NCI-H2107 treated with DMSO at 0.1 percent for 48 hours (cell line): ENCODE measurements around the gene TST.
A peak's percentile ranks its signal among the peaks of the same experiment; 100 is the strongest.

ENCODE experiments used
- DNase-seq: peaks from one replicate; lab custom pipeline; 2025; ENCODE audit not compliant: unreplicated experiment; lab: John Stamatoyannopoulos, UW

TST gene

DNA sequence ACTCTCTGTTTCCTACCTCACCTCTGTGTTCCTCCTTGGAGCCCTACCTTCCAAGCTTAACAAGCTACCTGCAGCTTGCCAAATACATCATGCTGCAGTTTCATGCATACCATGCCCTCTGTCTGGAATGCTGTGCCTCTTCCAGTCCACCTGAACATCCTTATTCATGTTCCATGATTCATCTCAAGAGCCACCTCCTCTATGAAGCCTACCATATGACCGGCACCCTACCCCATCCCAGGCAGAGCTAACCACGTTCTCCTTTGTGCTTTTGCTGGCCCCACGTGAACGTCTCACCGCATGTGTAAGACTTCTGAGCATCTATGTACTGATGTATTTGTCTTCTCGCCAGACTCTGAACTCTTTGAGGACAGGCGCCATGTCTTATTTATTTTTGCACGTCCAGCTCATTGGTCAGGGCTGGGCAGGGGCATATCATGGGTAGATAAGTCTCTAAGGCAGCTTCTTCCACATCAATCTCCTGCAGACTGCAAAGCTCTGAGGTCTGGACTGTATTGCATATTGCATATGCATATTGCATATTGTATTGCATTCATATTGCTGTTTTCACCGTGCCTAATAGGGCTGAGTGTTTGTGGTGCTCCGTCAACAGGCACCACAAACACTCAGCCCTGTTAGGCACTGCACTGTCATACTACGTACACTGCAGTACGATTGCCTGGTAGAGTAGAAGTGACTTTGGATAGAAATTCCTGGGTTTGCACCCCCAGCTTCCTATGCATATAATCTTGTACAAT is 31.0 kb downstream of the TST start:
- no peak for DNase-seq

- no peak for DNase-seq
These were observed 32.9 kb downstream of the TST start for GRCh38 chr22:36986242-36986821.

DNA sequence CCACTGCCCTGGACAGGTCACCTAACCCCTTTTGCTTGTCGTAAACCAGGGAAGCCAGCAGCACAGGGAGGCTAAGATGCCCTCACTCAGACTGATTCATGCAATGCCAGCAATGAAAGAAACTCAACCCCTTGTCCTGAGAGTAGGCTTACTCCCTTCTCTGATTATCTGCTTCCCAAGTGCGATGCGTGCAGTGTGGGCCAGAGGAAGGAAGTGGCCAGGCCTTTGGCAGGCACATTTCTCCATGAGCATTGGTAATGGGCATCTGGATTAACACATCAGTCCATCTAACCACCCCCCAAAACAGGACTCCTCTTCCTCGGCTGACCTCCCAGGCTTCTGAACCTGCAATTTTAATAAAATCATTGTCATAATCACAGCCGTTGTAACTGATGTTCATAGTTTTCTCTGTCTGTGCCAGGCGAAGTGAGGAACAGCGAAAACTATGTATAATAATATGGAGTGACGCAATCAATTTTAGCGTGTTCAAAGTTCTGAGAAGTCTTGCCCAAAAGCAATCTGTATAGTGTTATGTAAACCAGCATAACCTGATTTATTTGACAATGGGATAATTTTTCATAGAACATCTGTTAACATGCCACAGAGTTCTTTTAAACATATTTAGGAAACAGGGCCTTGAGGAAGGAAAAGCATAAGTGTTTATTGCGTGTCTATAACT is 33.9 kb downstream of the TST start:
- no peak for DNase-seq

DNA sequence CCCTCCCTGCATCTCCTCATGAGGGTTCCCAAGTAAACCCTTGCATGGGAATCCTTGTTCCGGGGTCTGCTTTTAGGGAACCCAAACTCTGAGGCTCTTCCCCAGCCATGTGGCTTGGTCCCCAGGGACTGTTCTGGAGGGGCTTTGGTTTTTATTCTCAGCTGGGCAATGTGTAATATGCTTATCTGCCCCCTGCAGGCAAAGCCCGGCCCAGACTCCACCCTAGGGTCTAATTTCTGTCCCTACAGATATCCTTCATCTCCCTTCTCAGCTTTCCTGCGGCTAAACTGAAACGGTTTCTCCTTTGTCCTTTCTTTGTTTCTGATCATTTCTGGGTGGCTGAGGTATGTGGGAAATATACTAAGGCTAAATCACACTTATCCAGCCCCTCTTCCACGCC is 37.1 kb downstream of the TST start:
- no peak for DNase-seq

DNA sequence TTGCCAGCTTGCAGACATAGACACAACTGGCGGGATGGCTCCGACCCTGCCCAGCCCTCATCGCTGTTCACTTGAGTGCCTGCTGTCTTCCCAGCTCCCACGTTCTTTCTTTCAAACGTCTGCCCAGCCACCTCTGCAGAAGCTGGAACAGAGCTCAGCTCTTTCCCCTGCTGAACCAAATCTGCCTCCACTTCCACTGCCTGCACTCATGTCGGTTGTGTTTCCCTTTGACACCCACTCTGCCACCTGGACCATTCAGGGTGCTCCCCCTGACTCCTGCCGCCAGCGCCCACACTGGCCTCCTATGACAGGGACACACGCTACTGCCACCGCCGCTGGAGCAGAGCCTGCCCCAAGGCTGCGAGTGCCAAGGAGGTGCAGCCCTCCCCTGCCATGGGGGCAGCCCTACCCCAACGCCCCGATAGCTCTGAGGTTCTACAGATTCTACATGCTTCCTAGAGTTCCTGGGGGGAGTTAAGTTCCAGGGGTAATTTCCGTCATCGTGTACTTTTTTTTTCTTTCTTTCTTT is 37.9 kb downstream of the TST start:
- DNase-seq, result no peak

GRCh38 chr22:36979016-36979910 is 40.0 kb downstream of the TST start:
- DNase-seq, result no peak

DNA sequence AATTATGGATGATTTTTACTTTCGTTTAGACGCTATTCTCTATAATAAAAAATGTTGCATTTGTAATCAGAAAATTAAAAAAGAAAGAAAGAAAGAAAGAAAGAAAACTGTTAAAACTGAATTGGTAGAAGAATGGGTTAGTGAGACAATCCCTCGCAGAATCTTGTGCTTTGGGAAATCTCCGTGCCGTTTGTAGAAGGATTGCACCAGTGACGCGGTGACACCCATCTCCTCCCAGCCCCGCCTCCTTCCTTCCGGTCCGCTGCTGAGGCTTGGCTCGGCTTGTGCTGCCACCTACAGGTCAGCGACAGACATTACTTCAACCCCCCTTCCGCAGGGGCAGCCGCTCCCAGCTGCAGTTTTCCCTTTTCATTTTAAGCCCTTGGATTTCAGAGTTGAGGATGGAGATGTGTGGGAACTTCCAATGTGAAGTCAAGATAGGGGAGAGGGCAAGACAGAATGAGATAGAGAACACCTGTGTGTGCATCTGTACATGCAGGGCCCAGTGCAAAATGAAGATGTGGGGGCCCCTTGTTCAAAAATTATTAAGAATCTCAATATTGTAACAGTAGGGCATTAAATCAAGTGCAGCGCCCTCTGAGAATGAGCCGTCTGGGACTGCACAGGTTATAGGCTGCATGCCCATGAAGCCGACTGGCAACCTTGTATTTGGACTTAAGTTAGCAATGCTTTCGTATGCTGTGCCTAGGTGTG is 41.1 kb downstream of the TST start:
- peak; percentile 38 for DNase-seq

GRCh38 chr22:36977401-36977861 is 41.8 kb downstream of the TST start:
- DNase-seq, result no peak

GRCh38 chr22:36976606-36977005 is 42.6 kb downstream of the TST start:
- no peak for DNase-seq

DNA sequence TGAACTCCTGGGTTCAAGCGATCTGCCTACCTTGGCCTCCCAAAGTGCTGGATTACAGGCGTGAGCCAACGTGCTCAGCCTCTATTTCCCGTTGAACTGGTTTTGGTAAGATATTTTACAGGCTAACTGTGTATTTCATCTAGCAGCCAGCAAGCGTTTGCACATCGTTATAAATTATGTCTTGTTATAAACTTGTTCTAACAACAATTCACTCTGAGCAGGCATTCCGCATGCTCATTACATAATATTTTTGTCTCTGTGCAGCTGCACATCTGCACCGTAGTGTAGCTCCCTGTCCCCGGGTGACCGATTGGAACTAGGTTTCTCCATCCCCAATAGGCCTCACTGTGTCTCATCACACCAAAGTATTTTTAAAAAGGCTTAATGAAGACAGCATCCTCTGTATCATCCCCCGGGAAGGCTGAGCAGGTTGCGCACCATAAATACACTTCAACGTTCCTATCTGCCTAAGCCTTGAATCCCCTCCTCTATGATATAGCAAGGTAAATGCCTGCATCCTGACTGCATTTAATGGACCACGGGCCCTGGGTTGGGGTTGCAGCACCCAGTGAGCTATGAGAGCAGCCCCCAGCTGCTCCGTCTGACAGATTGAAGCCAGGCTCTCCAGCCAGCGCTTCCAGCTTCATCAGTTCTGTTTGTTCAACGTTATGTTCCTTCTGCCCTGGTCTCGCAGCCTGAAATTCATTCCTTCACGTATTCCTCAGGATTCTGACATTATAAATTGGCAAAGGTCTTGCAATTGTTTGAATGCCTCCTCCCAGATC is 47.7 kb downstream of the TST start:
- DNase-seq, result no peak

- DNase-seq, result no peak
These were observed 50.8 kb downstream of the TST start for GRCh38 chr22:36968249-36968964.

GRCh38 chr22:36966851-36967540 is 52.3 kb downstream of the TST start:
- no peak for DNase-seq

DNA sequence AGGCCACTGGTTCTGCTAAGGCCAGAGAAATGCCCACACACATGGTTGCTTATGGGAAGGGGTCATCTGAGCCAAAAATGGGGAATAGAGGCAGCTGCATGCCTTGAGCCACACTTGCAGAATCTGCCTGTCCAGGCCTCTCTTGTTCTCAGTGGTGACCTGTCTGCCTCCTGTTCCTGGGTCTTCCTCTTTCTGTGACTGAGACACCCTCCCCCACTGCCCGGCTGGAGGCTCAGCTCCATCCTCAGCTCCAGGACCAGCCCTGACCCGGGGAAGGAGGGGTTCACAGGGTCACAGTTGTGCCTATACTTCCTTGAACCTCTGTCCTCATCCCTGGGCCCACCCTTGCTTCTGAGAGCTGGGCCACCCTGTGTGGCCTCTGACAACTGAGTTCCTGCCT is 53.6 kb downstream of the TST start:
- no peak for DNase-seq

DNA sequence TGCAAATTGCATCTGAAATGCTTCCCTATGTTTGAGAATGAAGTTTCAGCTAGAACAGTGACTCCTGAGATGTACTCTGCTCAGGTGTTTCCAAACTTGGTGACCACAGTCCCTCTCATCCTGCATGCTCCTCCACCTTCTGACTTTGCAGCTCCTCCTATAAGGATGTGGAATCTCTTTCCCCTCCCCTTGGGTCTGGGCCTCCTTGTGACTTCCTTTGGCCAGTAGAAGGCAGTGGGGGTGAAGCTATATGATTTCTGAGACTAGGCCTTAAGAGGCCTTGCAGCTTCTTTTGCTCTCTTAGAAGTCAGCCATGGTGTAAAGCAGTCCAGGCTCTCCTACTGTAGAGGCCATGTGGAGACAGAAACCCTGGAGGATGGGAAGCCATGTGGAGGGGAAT is 55.1 kb downstream of the TST start:
- DNase-seq, result no peak

DNA sequence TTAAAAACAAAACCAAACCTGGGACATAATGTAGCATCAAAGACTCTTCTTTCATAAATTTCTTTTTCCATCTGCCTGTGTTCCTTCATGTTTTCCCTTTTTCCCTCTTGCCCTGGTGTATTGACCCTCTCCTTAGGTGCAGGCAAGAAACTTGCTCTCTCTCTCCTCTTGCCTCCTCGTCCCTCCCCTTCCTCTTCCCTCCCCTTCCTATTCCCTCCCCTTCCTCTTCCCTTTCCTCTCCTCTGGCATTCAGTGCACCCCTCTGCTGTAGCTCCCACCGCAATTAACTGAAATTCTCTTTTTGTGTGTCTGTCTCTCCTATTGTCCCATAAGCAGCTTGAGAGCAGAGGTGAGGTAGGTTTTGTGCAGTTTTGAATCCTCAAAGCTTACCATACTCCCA is 55.9 kb downstream of the TST start:
- DNase-seq, result no peak

- DNase-seq, result no peak
These were observed 57.6 kb downstream of the TST start for GRCh38 chr22:36961626-36962025.
